ENCODE data around the gene KCNH3. TPM values are rescaled to one million over a fixed set of nuclear protein-coding genes. Genes with fewer than 3 reads are reported as not detected.

KCNH3 gene
- total and polyA plus RNA-seq, 2 donors (not counting 3 experiments of a cell fraction or from before 2014, with no cell fraction given) = 0.13 to 0.14 TPM

DNA sequence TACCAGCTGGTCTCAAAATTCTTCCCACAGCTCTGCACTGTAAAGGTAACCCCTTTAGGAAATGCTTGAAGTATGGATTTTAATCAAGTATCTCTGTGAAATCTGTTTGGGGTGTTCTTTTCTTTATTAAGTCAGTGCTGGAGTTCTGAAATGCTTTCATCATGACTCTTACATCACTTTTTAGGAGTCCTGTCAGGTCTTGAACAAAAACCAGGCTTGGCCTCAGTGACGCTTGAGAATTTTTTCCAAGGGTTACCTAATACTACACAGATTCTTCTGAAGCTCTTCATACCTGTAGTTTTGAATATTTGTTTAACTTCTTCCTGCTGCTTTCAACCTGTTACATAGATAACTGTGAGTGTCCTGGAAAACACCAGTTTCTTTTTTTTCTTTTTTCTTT is 47.0 kb upstream of the KCNH3 start:
- Histone ChIP-seq H4K20me1 (replicated peaks; ENCODE audit: control insufficient read depth, extremely low read depth, insufficient read depth, low read length) (no peaks in the 10 kb centered on the region), H2AFZ (ENCODE audit: low read depth, low read length) (no peak overlapping the region), H3K27me3 (ENCODE audit: control insufficient read depth in 2 of 2, insufficient read depth in 2 of 2, low read length in 2 of 2) (no peaks in the 10 kb centered on the region), H3K27ac (ENCODE audit: insufficient read depth, low read depth, low read length) (no peak overlapping the region), H3K4me2 (ENCODE audit: insufficient read depth, low read length) (no peak overlapping the region), H3K9ac (replicated peaks; ENCODE audit: extremely low read depth, insufficient read depth, low read length) (no peak overlapping the region), H3K9me1 (replicated peaks; ENCODE audit: control insufficient read depth, extremely low read depth, insufficient read depth, low read length) (no peaks in the 10 kb centered on the region), H3K4me1 (ENCODE audit: control insufficient read depth, extremely low read depth, insufficient read depth, low read length) (peaks cover 23% of the 10 kb centered on the region), H3K9me3 (replicated peaks; ENCODE audit: control insufficient read depth, insufficient read depth, low read length) (no peaks in the 10 kb centered on the region), H3K79me2 (ENCODE audit: control insufficient read depth, insufficient read depth, low read length) (peaks cover 22% of the 10 kb centered on the region), H3K36me3 (ENCODE audit: control insufficient read depth in 2 of 2, extremely low read depth in 1 of 2, insufficient read depth in 2 of 2, low read length in 2 of 2) (peaks cover 8 to 13% of the 10 kb centered on the region in 2 experiments), H3K4me3 (replicated peaks in 1 of 3; ENCODE audit: insufficient read depth in 1 of 3, low read depth in 1 of 3, low read length in 3 of 3) (no peak overlapping the region)
- BruUV-seq (replicated peaks) = no TSS peak
- TF ChIP-seq GATA2 (IDR thresholded peaks at IDR 0.05; ENCODE audit: insufficient read depth, insufficient read length, low read depth, low read length) = no peak
- TF ChIP-seq FOS (IDR thresholded peaks at IDR 0.05; ENCODE audit: borderline replicate concordance, insufficient read depth, low read length) = no peak
- TF ChIP-seq MYC (IDR thresholded peaks at IDR 0.05; ENCODE audit: low read depth, low read length) = no peak
- no peak for TF ChIP-seq POLR2AphosphoS5 (IDR thresholded peaks at IDR 0.05; ENCODE audit: insufficient read depth, low read depth, low read length)
- TF ChIP-seq, protein P1, sequence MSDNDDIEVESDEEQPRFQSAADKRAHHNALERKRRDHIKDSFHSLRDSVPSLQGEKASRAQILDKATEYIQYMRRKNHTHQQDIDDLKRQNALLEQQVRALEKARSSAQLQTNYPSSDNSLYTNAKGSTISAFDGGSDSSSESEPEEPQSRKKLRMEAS (IDR thresholded peaks at IDR 0.05; ENCODE audit: insufficient read depth, insufficient read length) = no peak
- TF ChIP-seq, protein P2, sequence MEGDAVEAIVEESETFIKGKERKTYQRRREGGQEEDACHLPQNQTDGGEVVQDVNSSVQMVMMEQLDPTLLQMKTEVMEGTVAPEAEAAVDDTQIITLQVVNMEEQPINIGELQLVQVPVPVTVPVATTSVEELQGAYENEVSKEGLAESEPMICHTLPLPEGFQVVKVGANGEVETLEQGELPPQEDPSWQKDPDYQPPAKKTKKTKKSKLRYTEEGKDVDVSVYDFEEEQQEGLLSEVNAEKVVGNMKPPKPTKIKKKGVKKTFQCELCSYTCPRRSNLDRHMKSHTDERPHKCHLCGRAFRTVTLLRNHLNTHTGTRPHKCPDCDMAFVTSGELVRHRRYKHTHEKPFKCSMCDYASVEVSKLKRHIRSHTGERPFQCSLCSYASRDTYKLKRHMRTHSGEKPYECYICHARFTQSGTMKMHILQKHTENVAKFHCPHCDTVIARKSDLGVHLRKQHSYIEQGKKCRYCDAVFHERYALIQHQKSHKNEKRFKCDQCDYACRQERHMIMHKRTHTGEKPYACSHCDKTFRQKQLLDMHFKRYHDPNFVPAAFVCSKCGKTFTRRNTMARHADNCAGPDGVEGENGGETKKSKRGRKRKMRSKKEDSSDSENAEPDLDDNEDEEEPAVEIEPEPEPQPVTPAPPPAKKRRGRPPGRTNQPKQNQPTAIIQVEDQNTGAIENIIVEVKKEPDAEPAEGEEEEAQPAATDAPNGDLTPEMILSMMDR (IDR thresholded peaks at IDR 0.05; ENCODE audit: extremely low read depth in 1 of 2, insufficient read depth in 1 of 2, low read depth in 1 of 2, low read length in 2 of 2) = no peak
- no peak for TF ChIP-seq JUN (IDR thresholded peaks at IDR 0.05; ENCODE audit: borderline replicate concordance, insufficient read depth, insufficient read length, low read depth)
- TF ChIP-seq POLR2A (IDR thresholded peaks at IDR 0.05; ENCODE audit: low read depth, low read length) = no peak
- no peak for TF ChIP-seq EZH2 (IDR thresholded peaks at IDR 0.05; ENCODE audit: borderline replicate concordance, low read depth, low read length, severe bottlenecking)
- dilution Hi-C loops (cut with MboI; ENCODE audit: extremely low pct_ligation_motif_present, low sequenced_read_pairs) (no loop called here), intact Hi-C loops (cut with micrococcal nuclease) (no loop called here)
- no peak for DNase-seq (ENCODE audit: low read depth, low spot score)
- no peak for FAIRE-seq
- ChIA-PET POLR2A (no interaction called here), CTCF (interaction anchor here (0.8 to 3.1 kb wide), 4 partner anchors 12 to 146 kb away, joined by 3 to 44 read pairs (median 10); no protein-coding TSS in a partner anchor)

Data from endothelial cell of umbilical vein (primary cell).